HEK293T (cell line): ENCODE data around the gene SARNP.
"Not testable (repeated sequence)": the region's sequence is repeated elsewhere in the genome, so short reads cannot be mapped to it uniquely, and the experiment has no call there.

Experiments used
- CTCF ChIA-PET: fragments of 350-600 bp; formaldehyde crosslinking; extraction: SDS; loops from one replicate; lab custom pipeline; 2021; ENCODE audit warnings: antibody characterized with exemption, inconsistent platforms; lab: Yijun Ruan, JAX
- POLR2A ChIA-PET: fragments of 350-600 bp; formaldehyde crosslinking; extraction: SDS; loops from one replicate; lab custom pipeline; 2020; ENCODE audit warnings: antibody characterized with exemption, inconsistent platforms; lab: Yijun Ruan, JAX
- DNase-seq: peaks from one replicate; pipeline ENCODE4 v3.0.0; 2012; ENCODE audit warnings: mixed read lengths; ENCODE audit errors: extremely low spot score
- ARNT ChIP-seq: fragments of 450-650 bp; IDR thresholded peaks from 2 replicates; pipeline ENCODE4 v1.6.1; 2017; ENCODE audit warnings: mild to moderate bottlenecking
- BHLHE40 ChIP-seq: fragments of 450-650 bp; IDR thresholded peaks from 2 replicates; pipeline ENCODE4 v1.6.1; 2016; ENCODE audit warnings: mild to moderate bottlenecking, moderate library complexity, borderline replicate concordance
- CTBP1 ChIP-seq: fragments of 450-650 bp; IDR thresholded peaks from 2 replicates; pipeline ENCODE4 v1.6.1; 2016; ENCODE audit warnings: borderline replicate concordance
- ELF4 ChIP-seq: fragments of 450-650 bp; IDR thresholded peaks from 2 replicates; pipeline ENCODE4 v1.6.1; 2017; ENCODE audit warnings: antibody characterized with exemption
- FOXA1 ChIP-seq: fragments of 450-650 bp; IDR thresholded peaks from 2 replicates; pipeline ENCODE4 v1.6.1; 2016; ENCODE audit warnings: mild to moderate bottlenecking
- FOXK2 ChIP-seq: fragments of 450-650 bp; IDR thresholded peaks from 2 replicates; pipeline ENCODE4 v1.6.1; 2016; ENCODE audit warnings: mild to moderate bottlenecking
- FOXM1 ChIP-seq: fragments of 450-650 bp; IDR thresholded peaks from 2 replicates; pipeline ENCODE4 v1.6.1; 2017; ENCODE audit warnings: mild to moderate bottlenecking, borderline replicate concordance
- HDGF ChIP-seq: fragments of 450-650 bp; IDR thresholded peaks from 2 replicates; pipeline ENCODE4 v1.6.1; 2017; ENCODE audit warnings: antibody characterized with exemption, borderline replicate concordance
- L3MBTL2 ChIP-seq: fragments of 450-650 bp; conservative IDR thresholded peaks from 2 replicates; pipeline ENCODE4 v1.6.1; 2016; ENCODE audit warnings: mild to moderate bottlenecking
- LEF1 ChIP-seq: fragments of 450-650 bp; IDR thresholded peaks from 2 replicates; pipeline ENCODE4 v1.6.1; 2017; ENCODE audit warnings: mild to moderate bottlenecking, borderline replicate concordance
- NFRKB ChIP-seq: fragments of 450-650 bp; IDR thresholded peaks from 2 replicates; pipeline ENCODE4 v1.6.1; 2016; ENCODE audit warnings: mild to moderate bottlenecking, moderate library complexity
- SP1 ChIP-seq: fragments of 450-650 bp; IDR thresholded peaks from 2 replicates; pipeline ENCODE4 v1.6.1; 2017
- SUZ12 ChIP-seq: fragments of 450-650 bp; IDR thresholded peaks from 2 replicates; pipeline ENCODE4 v1.6.1; 2016; ENCODE audit warnings: mild to moderate bottlenecking
- TARDBP ChIP-seq: fragments of 450-650 bp; IDR thresholded peaks from 2 replicates; pipeline ENCODE4 v1.6.1; 2016
- ZNF384 ChIP-seq: fragments of 450-650 bp; IDR thresholded peaks from 2 replicates; pipeline ENCODE4 v1.6.1; 2016
- TF ChIP-seq, protein P1 (sequence below): fragments of 450-650 bp; IDR thresholded peaks from 2 replicates; pipeline ENCODE4 v1.6.1; 2016

The SARNP gene, protein sequence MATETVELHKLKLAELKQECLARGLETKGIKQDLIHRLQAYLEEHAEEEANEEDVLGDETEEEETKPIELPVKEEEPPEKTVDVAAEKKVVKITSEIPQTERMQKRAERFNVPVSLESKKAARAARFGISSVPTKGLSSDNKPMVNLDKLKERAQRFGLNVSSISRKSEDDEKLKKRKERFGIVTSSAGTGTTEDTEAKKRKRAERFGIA

DNA sequence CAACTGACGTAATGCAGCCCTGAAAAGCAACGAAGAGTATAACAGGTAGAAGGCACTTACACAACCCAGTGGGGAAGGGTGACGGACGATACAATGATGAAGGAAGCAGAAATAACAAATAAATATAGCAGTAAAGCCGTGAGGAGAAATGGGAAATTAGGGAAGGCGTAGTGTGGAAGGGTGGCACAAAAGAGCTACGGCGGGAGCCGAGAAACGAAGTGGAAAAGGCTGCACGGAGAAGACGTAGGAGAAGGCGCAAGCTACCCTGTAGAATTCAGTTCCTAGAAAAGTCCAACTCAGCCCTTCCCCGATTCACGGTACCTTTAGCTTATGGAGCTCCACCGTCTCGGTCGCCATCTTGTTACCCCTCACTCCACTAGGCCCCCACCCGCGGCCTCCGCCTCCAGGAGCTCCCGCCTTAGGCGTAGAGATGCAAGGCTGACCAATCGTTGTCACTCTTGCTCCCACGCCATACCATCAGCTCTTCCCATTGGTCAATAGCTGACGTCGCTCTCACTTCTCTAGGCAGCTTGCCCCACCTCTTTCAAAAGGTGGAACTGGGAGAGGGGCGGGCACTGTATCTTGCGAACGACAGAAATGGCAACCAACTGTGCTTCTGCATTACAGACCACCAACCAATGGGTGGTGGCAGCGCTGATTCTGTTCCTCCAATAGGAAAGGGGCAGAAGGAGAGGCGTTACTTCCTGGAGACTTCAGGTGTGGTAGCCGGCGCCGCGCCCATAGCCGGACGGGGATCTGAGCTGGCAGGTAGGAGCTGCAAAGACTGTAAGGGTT, at the start of gene SARNP, which contains the start of gene ORMDL2:
SARNP (minus strand) TSS at position 380 of the 795 bp plus-strand sequence; CDS start at position 357, 23 bp downstream.
ORMDL2 (plus strand) TSS at position 697 of the 795 bp plus-strand sequence. CDS start 959 bp downstream, outside the sequence.
- ChIA-PET CTCF (interaction anchor here (0.6 to 2.3 kb wide), 7 partner anchors 12 to 112 kb away, joined by 3 to 13 read pairs (median 5); partner anchors contain the start of gene DNAJC14), POLR2A (interaction anchor here (0.7 to 6.4 kb wide), 31 partner anchors 8 to 371 kb away, joined by 3 to 109 read pairs (median 5); partner anchors contain the start of genes CD63, DNAJC14, ERBB3 and GDF11)
- TF ChIP-seq ZNF384 (no peak), SUZ12 (no peak), FOXA1 (no peak), NFRKB (peak; percentile 65; the same call in 1 of the 2 replicates), ELF4 (peak; percentile 70), LEF1 (no peak), BHLHE40 (no peak)
- TF ChIP-seq, protein P1, sequence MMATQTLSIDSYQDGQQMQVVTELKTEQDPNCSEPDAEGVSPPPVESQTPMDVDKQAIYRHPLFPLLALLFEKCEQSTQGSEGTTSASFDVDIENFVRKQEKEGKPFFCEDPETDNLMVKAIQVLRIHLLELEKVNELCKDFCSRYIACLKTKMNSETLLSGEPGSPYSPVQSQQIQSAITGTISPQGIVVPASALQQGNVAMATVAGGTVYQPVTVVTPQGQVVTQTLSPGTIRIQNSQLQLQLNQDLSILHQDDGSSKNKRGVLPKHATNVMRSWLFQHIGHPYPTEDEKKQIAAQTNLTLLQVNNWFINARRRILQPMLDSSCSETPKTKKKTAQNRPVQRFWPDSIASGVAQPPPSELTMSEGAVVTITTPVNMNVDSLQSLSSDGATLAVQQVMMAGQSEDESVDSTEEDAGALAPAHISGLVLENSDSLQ: peak; percentile 99
- peak; percentile 96 for DNase-seq

DNA sequence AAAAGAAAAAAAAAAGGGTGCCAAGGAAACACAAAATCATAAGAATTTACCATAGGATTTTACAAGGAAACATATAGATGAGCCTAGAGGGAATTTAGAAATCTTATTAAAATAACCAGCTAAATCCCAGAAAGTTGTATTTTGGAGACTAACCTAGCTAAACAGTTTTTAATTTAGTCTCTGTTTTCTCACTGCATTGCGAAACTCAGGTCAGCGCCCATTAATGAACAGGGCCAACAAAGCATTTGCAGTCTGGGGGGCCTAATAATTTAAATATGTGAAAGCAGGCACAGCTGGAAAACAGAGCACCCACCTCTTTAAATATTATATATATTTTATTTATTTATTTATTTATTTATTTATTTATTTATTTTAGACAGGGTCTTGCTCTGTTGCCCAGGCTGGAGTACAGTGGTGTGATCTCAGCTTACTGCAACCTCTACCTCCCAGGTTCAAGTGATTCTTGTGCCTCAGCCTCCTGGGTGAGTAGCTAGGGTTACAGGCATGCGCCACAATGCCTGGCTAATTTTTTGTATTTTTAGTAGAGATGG, 49.0 kb upstream of the SARNP start:
- CTCF ChIA-PET, DNase-seq: not testable (repeated sequence)
- POLR2A ChIA-PET: interaction anchor here (0.8 kb wide), 1 partner anchor 108 kb away, joined by 3 read pairs; no protein-coding TSS in a partner anchor

DNA sequence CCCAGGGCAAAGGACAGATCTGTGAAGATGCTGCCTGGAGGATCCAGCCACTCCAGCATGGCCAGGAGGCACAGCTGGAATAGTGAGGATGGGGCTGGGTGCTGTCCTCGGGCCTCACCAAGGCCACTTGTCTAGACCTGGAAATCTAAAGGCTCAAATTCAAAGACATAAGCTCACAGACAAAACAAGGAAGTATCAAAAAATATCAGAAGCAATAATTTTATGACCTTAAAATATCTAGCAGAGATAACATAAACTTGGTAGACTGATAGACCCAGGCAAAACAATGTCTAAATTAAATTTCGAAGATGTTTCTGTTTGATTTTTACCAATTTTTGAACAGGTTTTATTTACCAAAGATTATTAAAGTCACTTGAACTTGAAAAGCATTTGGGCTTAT, 47.8 kb upstream of the SARNP start:
- TF ChIP-seq, protein P1: no peak
- TF ChIP-seq NFRKB (no peak), FOXM1 (no peak), SP1 (no peak), SUZ12 (no peak), FOXA1 (no peak), LEF1 (no peak), BHLHE40 (no peak), TARDBP (no peak), L3MBTL2 (no peak), HDGF (no peak), CTBP1 (no peak), FOXK2 (no peak), ARNT (no peak), ZNF384 (no peak), ELF4 (no peak)
- no peak for DNase-seq
- CTCF ChIA-PET: no interaction called here
- POLR2A ChIA-PET: no interaction called here

DNA sequence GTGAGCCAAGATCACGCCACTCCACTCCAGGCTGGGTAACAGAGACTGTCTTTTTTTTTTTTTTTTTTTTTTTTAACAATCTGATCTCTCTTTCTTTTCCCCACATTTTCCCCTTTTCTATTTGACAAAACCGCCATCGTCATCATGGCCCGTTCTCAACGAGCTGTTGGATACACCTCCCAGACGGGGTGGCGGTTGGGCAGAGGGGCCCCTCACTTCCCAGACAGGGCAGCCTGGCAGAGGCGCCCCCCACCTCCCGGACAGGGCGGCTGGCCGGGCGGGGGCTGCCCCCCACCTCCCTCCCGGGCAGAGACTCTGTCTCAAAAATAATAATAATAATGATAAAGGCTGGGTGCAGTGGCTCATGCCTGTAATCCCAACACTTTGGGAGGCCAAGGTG, 45.4 kb upstream of the SARNP start:
- CTCF ChIA-PET, DNase-seq: not testable (repeated sequence)
- POLR2A ChIA-PET: interaction anchor here (1.1 kb wide), 1 partner anchor 33 kb away, joined by 3 read pairs; no protein-coding TSS in a partner anchor

DNA sequence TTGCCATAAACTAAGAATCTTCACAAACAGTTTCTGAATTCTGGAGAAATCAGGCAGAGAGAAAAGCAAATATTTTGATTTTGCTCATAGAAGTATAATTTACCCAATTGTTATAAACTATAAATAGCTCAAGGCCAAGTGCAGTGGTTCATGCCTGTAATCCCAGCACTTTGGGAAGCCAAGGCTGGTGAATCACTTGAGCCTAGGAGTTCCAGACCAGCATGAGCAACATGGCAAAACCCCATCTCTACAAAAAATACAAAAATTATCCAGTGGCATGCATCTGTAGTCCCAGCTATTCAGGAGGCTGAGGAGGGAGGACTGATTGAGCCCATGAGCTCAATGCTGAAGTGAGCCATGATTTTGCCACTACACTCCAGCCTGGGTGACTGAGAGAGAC, 44.8 kb upstream of the SARNP start:
- POLR2A ChIA-PET: interaction anchor here (1.0 to 1.1 kb wide), 2 partner anchors 14 to 32 kb away, joined by 3 read pairs; no protein-coding TSS in a partner anchor
- CTCF ChIA-PET: no interaction called here
- TF ChIP-seq LEF1 (no peak), ELF4 (no peak), L3MBTL2 (no peak), FOXM1 (no peak), FOXK2 (no peak), SP1 (no peak), BHLHE40 (no peak), FOXA1 (no peak), ARNT (no peak), SUZ12 (no peak), NFRKB (no peak), CTBP1 (no peak), HDGF (no peak), TARDBP (no peak), ZNF384 (no peak)
- TF ChIP-seq, protein P1: no peak
- no peak for DNase-seq

DNA sequence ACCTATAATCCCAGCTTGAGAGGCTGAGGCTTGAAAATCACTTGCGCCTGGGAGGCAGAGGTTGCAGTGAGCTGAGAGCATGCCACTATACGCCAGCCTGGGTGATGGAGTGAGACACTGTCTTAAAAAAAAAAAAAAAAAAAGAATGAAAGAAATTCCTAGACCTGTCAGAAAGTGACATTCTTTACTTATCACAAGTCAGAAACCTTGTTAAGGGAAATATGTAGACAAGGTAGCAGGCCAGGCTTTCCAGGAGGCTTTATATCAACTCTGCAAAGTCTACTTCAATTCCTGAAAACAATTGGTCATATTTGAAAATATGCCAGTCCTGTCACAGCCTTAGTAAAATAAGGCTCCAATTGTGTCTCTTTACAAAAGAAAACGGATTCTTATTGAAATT, 44.3 kb upstream of the SARNP start:
- POLR2A ChIA-PET: interaction anchor here (1.0 kb wide), 1 partner anchor 14 kb away, joined by 3 read pairs; no protein-coding TSS in a partner anchor
- DNase-seq: no peak
- CTCF ChIA-PET: no interaction called here
- TF ChIP-seq ELF4 (no peak), TARDBP (no peak), ZNF384 (no peak), SUZ12 (no peak), CTBP1 (no peak), L3MBTL2 (no peak)
